OCI-LY1 (cell line): ENCODE measurements around the gene RNU6-7.

Experiments
- H2AFZ ChIP-seq: fragments of 200-600 bp; sonication (generic), shearing (Covaris generic); 2 replicates; pipeline ENCODE4 v1.6.0; 2014; ENCODE audit warnings: antibody characterized with exemption, mild to moderate bottlenecking, low read length
- H3F3A ChIP-seq: fragments of 200-600 bp; sonication (generic), shearing (Covaris generic); 2 replicates; pipeline ENCODE4 v1.6.0; 2014; ENCODE audit warnings: mild to moderate bottlenecking, antibody characterized with exemption, low read length, moderate library complexity; ENCODE audit not compliant: insufficient read depth
- H3K27ac ChIP-seq: fragments of 200-600 bp; sonication (generic); 2 replicates; pipeline ENCODE4 v1.5.1; 2014; ENCODE audit warnings: low read length, mixed run types, mild to moderate bottlenecking, low read depth; ENCODE audit not compliant: poor library complexity, severe bottlenecking
- H3K27me3 ChIP-seq: fragments of 200-600 bp; sonication (generic); 2 replicates; pipeline ENCODE4 v1.6.0; 2014; ENCODE audit warnings: antibody characterized with exemption, mild to moderate bottlenecking, low read length, moderate library complexity; ENCODE audit not compliant: insufficient read depth
- H3K36me3 ChIP-seq: fragments of 200-600 bp; sonication (generic); 2 replicates; pipeline ENCODE4 v1.6.1; 2014; ENCODE audit warnings: mild to moderate bottlenecking, antibody characterized with exemption, low read length, moderate library complexity, mixed read lengths; ENCODE audit not compliant: insufficient read depth
- H3K4me1 ChIP-seq: fragments of 200-600 bp; sonication (generic); 2 replicates; pipeline ENCODE4 v1.5.1; 2014; ENCODE audit warnings: mild to moderate bottlenecking, low read length, moderate library complexity; ENCODE audit not compliant: insufficient read depth, severe bottlenecking
- H3K4me2 ChIP-seq: fragments of 200-600 bp; sonication (generic), shearing (Covaris generic); 2 replicates; pipeline ENCODE4 v1.6.1; 2014; ENCODE audit warnings: low read length
- H3K4me3 ChIP-seq: fragments of 200-600 bp; sonication (generic); 2 replicates; pipeline ENCODE4 v1.5.1; 2014; ENCODE audit warnings: low read length, low read depth, mild to moderate bottlenecking, mixed read lengths; ENCODE audit not compliant: poor library complexity, severe bottlenecking
- H3K79me2 ChIP-seq: fragments of 200-600 bp; shearing (Covaris generic); 2 replicates; pipeline ENCODE4 v1.6.1; 2016; ENCODE audit warnings: mixed run types, low read length, mixed read lengths; ENCODE audit not compliant: insufficient read depth
- H3K9ac ChIP-seq: fragments of 200-600 bp; sonication (generic), shearing (Covaris generic); 2 replicates; pipeline ENCODE4 v1.6.1; 2014; ENCODE audit warnings: mild to moderate bottlenecking, low read length, mixed read lengths
- H3K9me2 ChIP-seq: fragments of 200-600 bp; sonication (generic), shearing (Covaris generic); 2 replicates; pipeline ENCODE4 v1.6.1; 2014; ENCODE audit warnings: low read depth, mild to moderate bottlenecking, low read length, mixed read lengths
- H3K9me3 ChIP-seq: fragments of 200-600 bp; shearing (Covaris generic); 2 replicates; pipeline ENCODE4 v1.6.1; 2014; ENCODE audit warnings: low read length, mixed read lengths
- H4K20me1 ChIP-seq: fragments of 200-600 bp; sonication (generic), shearing (Covaris generic); 2 replicates; pipeline ENCODE4 v1.6.0; 2016; ENCODE audit warnings: mild to moderate bottlenecking, low read length; ENCODE audit not compliant: insufficient read depth
- EZH2 ChIP-seq: fragments of 200-600 bp; sonication (generic), shearing (Covaris generic); IDR thresholded peaks from 2 replicates; pipeline ENCODE4 v1.8.0; 2017; ENCODE audit warnings: borderline replicate concordance, mixed run types, mild to moderate bottlenecking, antibody characterized with exemption, low read length, moderate library complexity, mixed read lengths
- TF ChIP-seq, protein P1 (sequence below): fragments of 200-600 bp; sonication (generic), shearing (Covaris generic); IDR thresholded peaks from 2 replicates; pipeline ENCODE4 v1.5.1; 2017; ENCODE audit warnings: mild to moderate bottlenecking, antibody characterized with exemption, low read length, moderate library complexity, mixed read lengths

RNU6-7 gene

DNA sequence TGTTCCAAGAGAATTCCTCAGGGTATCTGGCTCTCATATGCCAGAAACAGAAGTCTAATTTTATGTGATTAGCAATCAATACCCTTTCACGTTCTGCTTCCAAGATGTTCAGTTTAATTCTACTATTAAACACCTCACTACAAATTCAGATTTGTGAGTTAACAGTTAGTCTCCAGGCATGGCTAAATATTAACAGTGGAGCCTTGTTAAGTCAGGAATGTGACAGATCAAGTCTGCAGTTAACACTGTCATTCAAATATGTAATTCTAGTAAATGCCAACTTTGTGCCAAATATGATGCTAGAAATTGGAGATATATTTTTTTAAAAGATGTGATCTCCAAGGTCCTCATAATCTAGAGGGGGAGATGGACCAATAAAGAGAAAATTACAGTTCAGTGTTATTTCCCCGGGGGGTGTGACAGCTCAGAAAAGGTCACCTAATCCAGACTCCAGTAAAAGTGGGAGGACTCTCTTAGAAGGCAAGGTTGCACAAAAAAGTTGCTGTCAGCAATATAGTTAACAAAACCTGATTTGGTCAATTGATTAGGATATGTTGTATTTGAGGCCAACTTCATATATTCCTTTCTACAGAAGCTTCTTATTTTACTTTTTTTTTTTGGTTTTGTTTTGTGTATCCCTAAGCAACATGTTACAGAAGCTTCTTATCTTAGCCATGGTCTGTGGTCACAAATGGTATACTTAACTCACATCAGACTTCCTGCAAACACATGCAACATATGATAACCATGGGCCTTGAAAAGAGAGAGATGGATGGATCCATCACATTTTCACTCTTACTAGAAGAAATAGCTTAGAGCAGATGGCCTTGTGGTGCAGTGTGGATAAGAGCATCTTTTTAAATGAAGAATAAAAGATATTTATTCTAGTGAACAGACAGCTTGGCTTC, 18.4 kb upstream of the RNU6-7 start:
- Histone ChIP-seq H3K9ac (no peak overlapping the region), H3K27ac (no peak overlapping the region), H3K9me3 (peaks cover 7% of the 10 kb centered on the region; the same call in 1 of the 2 replicates), H3K9me2 (no peaks in the 10 kb centered on the region), H3K27me3 (no peaks in the 10 kb centered on the region), H3F3A (no peaks in the 10 kb centered on the region), H2AFZ (no peak overlapping the region), H3K4me1 (no peaks in the 10 kb centered on the region), H4K20me1 (no peaks in the 10 kb centered on the region), H3K79me2 (no peaks in the 10 kb centered on the region), H3K36me3 (no peaks in the 10 kb centered on the region), H3K4me2 (no peak overlapping the region), H3K4me3 (no peak overlapping the region)
- TF ChIP-seq EZH2, result no peak
- TF ChIP-seq, protein P1, sequence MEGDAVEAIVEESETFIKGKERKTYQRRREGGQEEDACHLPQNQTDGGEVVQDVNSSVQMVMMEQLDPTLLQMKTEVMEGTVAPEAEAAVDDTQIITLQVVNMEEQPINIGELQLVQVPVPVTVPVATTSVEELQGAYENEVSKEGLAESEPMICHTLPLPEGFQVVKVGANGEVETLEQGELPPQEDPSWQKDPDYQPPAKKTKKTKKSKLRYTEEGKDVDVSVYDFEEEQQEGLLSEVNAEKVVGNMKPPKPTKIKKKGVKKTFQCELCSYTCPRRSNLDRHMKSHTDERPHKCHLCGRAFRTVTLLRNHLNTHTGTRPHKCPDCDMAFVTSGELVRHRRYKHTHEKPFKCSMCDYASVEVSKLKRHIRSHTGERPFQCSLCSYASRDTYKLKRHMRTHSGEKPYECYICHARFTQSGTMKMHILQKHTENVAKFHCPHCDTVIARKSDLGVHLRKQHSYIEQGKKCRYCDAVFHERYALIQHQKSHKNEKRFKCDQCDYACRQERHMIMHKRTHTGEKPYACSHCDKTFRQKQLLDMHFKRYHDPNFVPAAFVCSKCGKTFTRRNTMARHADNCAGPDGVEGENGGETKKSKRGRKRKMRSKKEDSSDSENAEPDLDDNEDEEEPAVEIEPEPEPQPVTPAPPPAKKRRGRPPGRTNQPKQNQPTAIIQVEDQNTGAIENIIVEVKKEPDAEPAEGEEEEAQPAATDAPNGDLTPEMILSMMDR, result no peak

DNA sequence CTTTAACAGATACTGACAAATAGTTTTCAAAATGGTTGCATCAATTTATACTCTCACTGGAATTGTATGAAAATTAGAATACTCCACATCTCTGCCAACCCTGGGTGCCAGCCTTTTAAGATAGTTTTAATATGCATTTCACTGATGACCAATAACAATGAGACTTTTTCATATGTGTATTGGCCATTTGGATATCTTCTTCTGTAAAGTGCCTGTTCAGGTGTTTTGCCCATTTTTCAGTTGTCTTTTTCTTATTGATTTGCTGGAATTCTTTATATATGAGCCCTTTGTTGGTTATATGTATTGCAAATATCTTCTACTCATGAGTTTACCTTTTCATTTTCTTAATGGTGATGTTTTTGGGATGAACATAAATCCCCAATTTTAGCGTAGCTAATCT, 16.7 kb upstream of the RNU6-7 start:
- no peak overlapping the region for H3K4me2 ChIP-seq
- no peak overlapping the region for H3K4me3 ChIP-seq
- H3K9me2 ChIP-seq, result no peaks in the 10 kb centered on the region
- no peaks in the 10 kb centered on the region for H3K4me1 ChIP-seq
- H3K9me3 ChIP-seq, result peaks cover 7% of the 10 kb centered on the region; the same call in 1 of the 2 replicates
- TF ChIP-seq, protein P1, result no peak
- TF ChIP-seq EZH2, result no peak
- H3K79me2 ChIP-seq, result no peaks in the 10 kb centered on the region
- no peaks in the 10 kb centered on the region for H3K27me3 ChIP-seq
- no peaks in the 10 kb centered on the region for H3K36me3 ChIP-seq
- no peak overlapping the region for H2AFZ ChIP-seq
- H3F3A ChIP-seq, result no peaks in the 10 kb centered on the region
- H3K9ac ChIP-seq, result no peak overlapping the region
- no peak overlapping the region for H3K27ac ChIP-seq
- no peaks in the 10 kb centered on the region for H4K20me1 ChIP-seq

DNA sequence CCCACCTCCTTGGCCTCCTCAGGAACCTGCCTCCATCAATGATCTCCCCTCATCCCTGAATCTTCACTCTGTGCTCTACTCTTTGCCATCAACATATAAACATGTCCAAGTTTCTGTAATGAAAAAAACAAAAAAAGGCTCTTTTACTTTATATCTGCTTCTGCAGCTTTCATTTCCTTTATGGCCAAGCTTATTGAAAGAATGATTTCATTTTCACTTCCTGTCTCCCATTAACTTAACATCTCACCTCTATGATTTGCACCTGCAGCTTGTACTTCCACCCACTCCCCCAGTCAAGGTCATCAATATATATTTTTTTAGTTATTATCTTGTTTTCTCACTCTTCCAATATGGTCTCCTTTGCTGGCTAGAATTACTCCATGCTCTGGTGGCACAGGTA, 15.6 kb upstream of the RNU6-7 start:
- TF ChIP-seq EZH2, result no peak
- TF ChIP-seq, protein P1, result no peak
- Histone ChIP-seq H3K9me2 (no peaks in the 10 kb centered on the region), H3K27me3 (no peaks in the 10 kb centered on the region), H4K20me1 (no peaks in the 10 kb centered on the region), H3K9me3 (peaks cover 7% of the 10 kb centered on the region; the same call in 1 of the 2 replicates), H2AFZ (no peak overlapping the region), H3K36me3 (no peaks in the 10 kb centered on the region), H3K27ac (no peak overlapping the region), H3K4me2 (no peak overlapping the region), H3F3A (no peaks in the 10 kb centered on the region), H3K4me1 (no peaks in the 10 kb centered on the region), H3K9ac (no peak overlapping the region), H3K79me2 (no peaks in the 10 kb centered on the region), H3K4me3 (no peak overlapping the region)
